Measurements from ENCODE around the gene CPLANE2. TPM values are rescaled to one million over a fixed set of nuclear protein-coding genes. Genes with fewer than 3 reads are reported as not detected.

CPLANE2 gene
- total RNA-seq, 1 experiment from 2014 or later: 5.5 TPM

- intact Hi-C loops (cut with micrococcal nuclease; ENCODE audit: unreplicated experiment): loop anchor here (10.0 kb wide), 1 partner anchor 122 kb away; the partner anchor contains the start of gene SZRD1
- no peaks in the 10 kb centered on the region for H3K36me3 ChIP-seq (ENCODE audit: insufficient read depth, low read length, poor library complexity, severe bottlenecking)
- H3K4me3 ChIP-seq (ENCODE audit: low read depth, low read length, poor library complexity, severe bottlenecking): no peak overlapping the region
- BruUV-seq (replicated peaks): no TSS peak
- no peaks in the 10 kb centered on the region for H3K9me3 ChIP-seq (ENCODE audit: low read depth, low read length, poor library complexity, severe bottlenecking)
- no peak for DNase-seq (ENCODE audit: low spot score)
- no peak overlapping the region for H3K27ac ChIP-seq (ENCODE audit: low read depth, low read length, poor library complexity, severe bottlenecking)
- ChIA-PET CTCF (interaction anchor here (3.1 kb wide), 1 partner anchor 165 kb away, joined by 13 read pairs; no protein-coding TSS in a partner anchor), POLR2A (ENCODE audit: low non-redundant PET) (no interaction called here)
- H3K4me1 ChIP-seq (ENCODE audit: insufficient read depth, low read length, poor library complexity, severe bottlenecking): peaks cover 13% of the 10 kb centered on the region
- TF ChIP-seq EZH2 (IDR thresholded peaks at IDR 0.05; ENCODE audit: borderline replicate concordance, low read depth, low read length, poor library complexity, severe bottlenecking): no peak
- TF ChIP-seq, protein P1, sequence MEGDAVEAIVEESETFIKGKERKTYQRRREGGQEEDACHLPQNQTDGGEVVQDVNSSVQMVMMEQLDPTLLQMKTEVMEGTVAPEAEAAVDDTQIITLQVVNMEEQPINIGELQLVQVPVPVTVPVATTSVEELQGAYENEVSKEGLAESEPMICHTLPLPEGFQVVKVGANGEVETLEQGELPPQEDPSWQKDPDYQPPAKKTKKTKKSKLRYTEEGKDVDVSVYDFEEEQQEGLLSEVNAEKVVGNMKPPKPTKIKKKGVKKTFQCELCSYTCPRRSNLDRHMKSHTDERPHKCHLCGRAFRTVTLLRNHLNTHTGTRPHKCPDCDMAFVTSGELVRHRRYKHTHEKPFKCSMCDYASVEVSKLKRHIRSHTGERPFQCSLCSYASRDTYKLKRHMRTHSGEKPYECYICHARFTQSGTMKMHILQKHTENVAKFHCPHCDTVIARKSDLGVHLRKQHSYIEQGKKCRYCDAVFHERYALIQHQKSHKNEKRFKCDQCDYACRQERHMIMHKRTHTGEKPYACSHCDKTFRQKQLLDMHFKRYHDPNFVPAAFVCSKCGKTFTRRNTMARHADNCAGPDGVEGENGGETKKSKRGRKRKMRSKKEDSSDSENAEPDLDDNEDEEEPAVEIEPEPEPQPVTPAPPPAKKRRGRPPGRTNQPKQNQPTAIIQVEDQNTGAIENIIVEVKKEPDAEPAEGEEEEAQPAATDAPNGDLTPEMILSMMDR (conservative IDR thresholded peaks at IDR 0.05; ENCODE audit: low read depth, low read length): no peak
- H3K27me3 ChIP-seq (replicated peaks; ENCODE audit: insufficient read depth, low read depth, low read length, poor library complexity): no peaks in the 10 kb centered on the region
These were observed 6.2 kb upstream of the CPLANE2 start for GRCh38 chr1:16243215-16243610.

- intact Hi-C loops (cut with micrococcal nuclease; ENCODE audit: unreplicated experiment): loop anchor here (10.0 kb wide), 1 partner anchor 122 kb away; the partner anchor contains the start of gene SZRD1
- Histone ChIP-seq H3K4me1 (ENCODE audit: insufficient read depth, low read length, poor library complexity, severe bottlenecking) (peaks cover 8% of the 10 kb centered on the region), H3K36me3 (ENCODE audit: insufficient read depth, low read length, poor library complexity, severe bottlenecking) (no peaks in the 10 kb centered on the region), H3K27me3 (replicated peaks; ENCODE audit: insufficient read depth, low read depth, low read length, poor library complexity) (no peaks in the 10 kb centered on the region), H3K9me3 (ENCODE audit: low read depth, low read length, poor library complexity, severe bottlenecking) (no peaks in the 10 kb centered on the region), H3K4me3 (ENCODE audit: low read depth, low read length, poor library complexity, severe bottlenecking) (no peak overlapping the region), H3K27ac (ENCODE audit: low read depth, low read length, poor library complexity, severe bottlenecking) (no peak overlapping the region)
- DNase-seq (ENCODE audit: low spot score): no peak
- no peak for TF ChIP-seq EZH2 (IDR thresholded peaks at IDR 0.05; ENCODE audit: borderline replicate concordance, low read depth, low read length, poor library complexity, severe bottlenecking)
- TF ChIP-seq, protein P1 (conservative IDR thresholded peaks at IDR 0.05; ENCODE audit: low read depth, low read length): no peak
- no TSS peak for BruUV-seq (replicated peaks)
- ChIA-PET CTCF (no interaction called here), POLR2A (ENCODE audit: low non-redundant PET) (no interaction called here)
These were observed 5.7 kb upstream of the CPLANE2 start for GRCh38 chr1:16242556-16243214.

DNA sequence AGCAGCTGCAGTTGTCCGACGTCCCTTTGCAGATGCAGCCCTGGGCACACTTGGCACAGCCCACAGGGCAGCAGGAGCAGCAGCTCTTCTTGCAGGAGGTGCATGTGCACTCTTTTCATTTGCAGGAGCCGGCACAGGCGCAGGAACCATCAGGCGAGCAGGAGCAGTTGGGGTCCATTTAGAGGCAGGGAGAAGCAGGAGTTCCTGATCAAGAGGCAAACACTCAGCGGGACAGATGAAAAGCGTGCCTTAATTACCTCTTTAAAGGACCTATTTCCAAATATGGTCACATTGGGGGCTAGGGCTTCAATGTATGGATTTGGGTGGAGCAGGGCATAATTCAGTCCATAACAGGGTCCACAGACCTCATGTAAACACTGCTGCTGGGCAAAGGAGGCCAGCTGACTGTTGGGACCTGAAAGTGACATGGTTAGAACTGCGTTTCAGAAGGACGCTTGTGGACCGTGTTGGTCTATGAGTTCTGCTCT is 4.3 kb upstream of the CPLANE2 start:
- Histone ChIP-seq H3K36me3 (ENCODE audit: insufficient read depth, low read length, poor library complexity, severe bottlenecking) (no peaks in the 10 kb centered on the region), H3K4me1 (ENCODE audit: insufficient read depth, low read length, poor library complexity, severe bottlenecking) (peaks cover 14% of the 10 kb centered on the region), H3K27me3 (replicated peaks; ENCODE audit: insufficient read depth, low read depth, low read length, poor library complexity) (no peaks in the 10 kb centered on the region), H3K4me3 (ENCODE audit: low read depth, low read length, poor library complexity, severe bottlenecking) (no peak overlapping the region), H3K9me3 (ENCODE audit: low read depth, low read length, poor library complexity, severe bottlenecking) (no peaks in the 10 kb centered on the region), H3K27ac (ENCODE audit: low read depth, low read length, poor library complexity, severe bottlenecking) (no peak overlapping the region)
- TF ChIP-seq, protein P1 (conservative IDR thresholded peaks at IDR 0.05; ENCODE audit: low read depth, low read length): no peak
- TF ChIP-seq EZH2 (IDR thresholded peaks at IDR 0.05; ENCODE audit: borderline replicate concordance, low read depth, low read length, poor library complexity, severe bottlenecking): no peak
- ChIA-PET POLR2A (ENCODE audit: low non-redundant PET) (no interaction called here), CTCF (no interaction called here)
- DNase-seq (ENCODE audit: low spot score): no peak
- intact Hi-C loops (cut with micrococcal nuclease; ENCODE audit: unreplicated experiment): loop anchor here (10.0 kb wide), 1 partner anchor 124 kb away; the partner anchor contains the start of gene SZRD1
- BruUV-seq (replicated peaks): no TSS peak

Measured in A673 (cell line).